Suprapubic skin (tissue), 4 donors: ENCODE data around the gene OR10G7. TPM values are rescaled to one million over a fixed set of nuclear protein-coding genes. Genes with fewer than 3 reads are reported as not detected.

Experiments
- DNase-seq, 2 donors: peaks; one replicate each; pipeline ENCODE4 v3.0.0-alpha.2; 2019; ENCODE audit warnings: low spot score in 2 of 2
- H3K27ac ChIP-seq: fragments of 200-600 bp; sonication (generic); one replicate; pipeline ENCODE4 v1.5.1; 2019
- H3K27me3 ChIP-seq: fragments of 200-600 bp; sonication (generic); one replicate; pipeline ENCODE4 v1.5.1; 2019
- H3K36me3 ChIP-seq: fragments of 200-600 bp; sonication (generic); one replicate; pipeline ENCODE4 v1.5.1; 2019
- H3K4me1 ChIP-seq: fragments of 200-600 bp; sonication (generic); one replicate; pipeline ENCODE4 v1.5.1; 2019
- H3K4me3 ChIP-seq: fragments of 200-600 bp; sonication (generic); one replicate; pipeline ENCODE4 v1.5.1; 2019; ENCODE audit warnings: mild to moderate bottlenecking
- H3K9me3 ChIP-seq: fragments of 200-600 bp; sonication (generic); one replicate; pipeline ENCODE4 v1.5.1; 2019
- EP300 ChIP-seq: sonication (generic); formaldehyde crosslinking; IDR thresholded peaks from one replicate; pipeline ENCODE4 v1.6.1; 2017; ENCODE audit warnings: antibody characterized with exemption
- POLR2A ChIP-seq, 2 donors: fragments of 450-650 bp; IDR thresholded peaks; one replicate each; pipeline ENCODE4 v1.6.1; 2017; ENCODE audit warnings: antibody characterized with exemption in 2 of 2, mild to moderate bottlenecking in 2 of 2, moderate library complexity in 2 of 2
- POLR2AphosphoS5 ChIP-seq, 3 donors: sonication (generic); formaldehyde crosslinking; IDR thresholded peaks; one replicate each; pipeline ENCODE4 v1.6.1; 2017; ENCODE audit warnings: antibody characterized with exemption in 3 of 3
- WGBS: methylation state at CpG from one replicate; pipeline ENCODE4 v1.1.5; 2018; 5-methylcytosine and 5-hydroxymethylcytosine counted together
- total RNA-seq, 4 donors: library from RNA; depleted of rRNA; stranded (reverse); fragments of >200 nt; gene quantifications; one replicate each; pipeline ENCODE4 v1.1.0, GENCODE V29; 2016
- TF ChIP-seq, protein P1 (sequence below), 2 donors: fragments of 200-600 bp in 1 of 2; fragments of 450-650 bp in 1 of 2; sonication (generic) in 1 of 2; IDR thresholded peaks; one replicate each; pipeline ENCODE4 v1.5.1; 2016 to 2019; ENCODE audit warnings: antibody characterized with exemption in 2 of 2, mild to moderate bottlenecking in 1 of 2, moderate library complexity in 1 of 2

OR10G7 gene
- total RNA-seq, 4 donors from 2014 or later: not detected

DNA sequence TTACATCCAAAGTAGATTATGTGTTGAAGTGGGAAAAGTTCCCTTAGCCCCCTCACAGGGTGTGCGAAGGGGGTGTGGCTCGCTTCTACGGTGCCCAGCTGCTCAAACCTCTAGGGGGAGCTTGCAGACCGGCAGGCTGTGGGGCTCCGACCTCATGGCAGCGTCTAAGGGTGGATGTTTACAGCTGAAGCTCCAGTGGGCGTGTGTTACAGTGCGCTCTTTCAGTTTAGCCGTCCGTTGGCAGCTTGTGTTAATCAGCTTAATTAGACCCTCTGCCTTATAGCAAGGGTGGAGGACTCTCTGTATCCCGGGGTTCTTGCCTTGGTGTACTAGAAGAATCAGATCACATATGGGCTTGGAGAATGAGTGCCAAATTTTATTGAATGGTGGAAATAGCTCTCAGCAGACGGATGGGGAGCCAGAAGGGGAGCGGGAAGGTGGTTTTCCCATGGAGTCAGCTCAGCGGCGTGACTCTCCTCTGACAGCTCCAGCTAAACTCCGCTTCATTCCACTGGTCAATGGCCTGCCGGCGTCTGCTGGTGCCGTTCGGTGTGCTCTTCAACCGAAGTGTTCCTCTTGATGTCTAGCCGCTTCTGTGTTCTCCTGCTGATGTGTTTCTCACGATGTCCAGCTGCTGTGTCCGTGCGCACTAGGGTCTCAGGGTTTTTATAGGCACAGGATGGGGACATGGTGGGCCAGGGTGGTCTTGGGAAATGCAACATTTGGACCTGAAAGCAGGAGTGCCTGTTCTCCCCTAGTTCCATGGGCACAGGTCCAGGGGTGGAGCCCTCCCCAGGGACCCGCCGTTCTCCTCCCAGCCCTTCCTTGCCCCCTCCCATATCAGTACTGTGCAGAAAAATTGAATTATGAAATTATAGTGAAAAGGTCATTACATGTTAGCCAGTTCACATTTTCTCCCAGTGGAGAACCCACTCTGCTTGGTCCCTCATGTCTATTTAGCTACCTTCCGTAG lies 28.6 kb upstream of the OR10G7 start:
- Histone ChIP-seq H3K4me3 (peak overlapping the region; percentile 35), H3K27me3 (peaks cover 21% of the 10 kb centered on the region), H3K27ac (no peak overlapping the region), H3K36me3 (no peaks in the 10 kb centered on the region), H3K9me3 (no peaks in the 10 kb centered on the region), H3K4me1 (peaks cover 14% of the 10 kb centered on the region)
- TF ChIP-seq, protein P1, sequence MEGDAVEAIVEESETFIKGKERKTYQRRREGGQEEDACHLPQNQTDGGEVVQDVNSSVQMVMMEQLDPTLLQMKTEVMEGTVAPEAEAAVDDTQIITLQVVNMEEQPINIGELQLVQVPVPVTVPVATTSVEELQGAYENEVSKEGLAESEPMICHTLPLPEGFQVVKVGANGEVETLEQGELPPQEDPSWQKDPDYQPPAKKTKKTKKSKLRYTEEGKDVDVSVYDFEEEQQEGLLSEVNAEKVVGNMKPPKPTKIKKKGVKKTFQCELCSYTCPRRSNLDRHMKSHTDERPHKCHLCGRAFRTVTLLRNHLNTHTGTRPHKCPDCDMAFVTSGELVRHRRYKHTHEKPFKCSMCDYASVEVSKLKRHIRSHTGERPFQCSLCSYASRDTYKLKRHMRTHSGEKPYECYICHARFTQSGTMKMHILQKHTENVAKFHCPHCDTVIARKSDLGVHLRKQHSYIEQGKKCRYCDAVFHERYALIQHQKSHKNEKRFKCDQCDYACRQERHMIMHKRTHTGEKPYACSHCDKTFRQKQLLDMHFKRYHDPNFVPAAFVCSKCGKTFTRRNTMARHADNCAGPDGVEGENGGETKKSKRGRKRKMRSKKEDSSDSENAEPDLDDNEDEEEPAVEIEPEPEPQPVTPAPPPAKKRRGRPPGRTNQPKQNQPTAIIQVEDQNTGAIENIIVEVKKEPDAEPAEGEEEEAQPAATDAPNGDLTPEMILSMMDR (IDR thresholded peaks at IDR 0.05): peak in 1 of 2 donors; percentile 49
- no peak for TF ChIP-seq POLR2A (IDR thresholded peaks at IDR 0.05)
- peak in 1 of 2 donors; percentile 69 for DNase-seq
- WGBS: 32% methylated on average over 27 of the region's 28 CpGs

DNA sequence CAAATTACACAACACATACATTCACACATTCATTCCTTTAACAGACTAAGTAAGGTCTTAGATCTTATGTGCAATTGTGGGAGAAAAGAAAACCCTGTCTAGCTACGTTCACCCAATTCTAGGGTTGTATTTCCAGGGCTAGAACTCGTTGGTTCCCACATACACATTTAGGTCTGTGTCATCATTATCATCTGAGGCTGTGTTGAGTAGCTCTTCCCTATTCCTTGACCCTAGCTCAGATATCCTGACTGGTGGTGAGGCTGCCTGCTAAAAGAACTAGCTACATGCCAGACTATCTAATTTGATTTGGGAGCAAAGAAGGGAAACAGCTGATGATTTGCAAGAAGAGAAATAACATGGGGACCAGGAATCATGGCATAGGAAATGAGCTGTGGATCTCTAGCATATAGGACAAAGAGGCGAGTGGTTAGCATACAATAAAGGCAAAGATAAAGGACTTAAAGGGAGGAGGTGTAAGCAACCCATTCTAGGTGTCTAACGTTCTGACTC lies 27.5 kb upstream of the OR10G7 start:
- DNase-seq: no peak
- Histone ChIP-seq H3K27ac (no peak overlapping the region), H3K9me3 (no peaks in the 10 kb centered on the region), H3K4me1 (peaks cover 14% of the 10 kb centered on the region), H3K27me3 (peaks cover 17% of the 10 kb centered on the region), H3K36me3 (no peaks in the 10 kb centered on the region), H3K4me3 (no peak overlapping the region)
- WGBS: 65% methylated on average over 4 of the region's 4 CpGs
- TF ChIP-seq EP300 (no peak), POLR2AphosphoS5 (IDR thresholded peaks at IDR 0.05) (no peak), POLR2A (IDR thresholded peaks at IDR 0.05) (no peak)
- TF ChIP-seq, protein P1 (IDR thresholded peaks at IDR 0.05): no peak

DNA sequence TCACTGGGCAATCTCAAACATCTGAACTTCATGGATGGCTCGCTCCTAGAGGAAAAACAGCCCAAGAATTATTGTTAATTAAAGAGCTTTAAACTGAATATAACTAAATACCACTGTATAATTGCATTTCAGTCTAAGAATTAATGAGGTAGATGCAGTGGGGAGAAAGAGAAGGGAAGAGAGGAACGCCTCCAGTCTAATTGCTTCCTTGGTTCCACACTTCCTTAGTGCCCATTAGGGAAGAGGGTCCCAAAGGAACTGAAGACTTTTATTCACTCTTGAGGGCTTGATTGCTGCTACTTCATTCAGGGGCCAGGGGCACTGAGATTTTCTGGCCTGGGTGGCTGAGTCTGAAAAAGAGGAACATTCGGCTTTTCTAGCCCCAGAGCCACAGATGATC lies 11.8 kb upstream of the OR10G7 start:
- Histone ChIP-seq H3K9me3 (no peaks in the 10 kb centered on the region), H3K27me3 (no peaks in the 10 kb centered on the region), H3K27ac (no peak overlapping the region), H3K36me3 (no peaks in the 10 kb centered on the region), H3K4me1 (no peaks in the 10 kb centered on the region), H3K4me3 (no peak overlapping the region)
- no peak for DNase-seq
- WGBS: 86% methylated on average over 3 of the region's 3 CpGs
- TF ChIP-seq EP300 (no peak), POLR2A (IDR thresholded peaks at IDR 0.05) (no peak), POLR2AphosphoS5 (IDR thresholded peaks at IDR 0.05) (no peak)
- TF ChIP-seq, protein P1 (IDR thresholded peaks at IDR 0.05): no peak

DNA sequence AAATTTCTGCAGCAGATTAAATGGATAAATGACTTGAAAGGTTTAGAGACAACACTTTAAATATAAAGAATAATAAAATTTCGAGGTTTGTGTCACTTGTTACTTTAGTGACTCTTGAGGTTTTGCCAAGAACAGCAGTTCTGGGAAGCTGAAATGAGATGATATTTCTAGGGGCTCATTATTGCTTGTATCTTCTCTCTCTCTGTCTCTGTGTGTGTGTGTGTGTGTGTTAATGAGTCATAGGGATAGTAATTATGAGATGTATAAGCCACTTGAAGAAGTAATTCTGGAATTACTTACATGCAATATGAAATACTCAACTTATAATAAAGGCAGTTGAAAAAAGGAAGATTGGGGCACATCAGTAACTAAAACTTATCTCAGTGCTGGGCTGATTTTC lies 9.6 kb upstream of the OR10G7 start:
- 31% methylated on average over 1 of the region's 1 CpG for WGBS
- H3K27ac ChIP-seq: no peak overlapping the region
- H3K36me3 ChIP-seq: no peaks in the 10 kb centered on the region
- no peaks in the 10 kb centered on the region for H3K9me3 ChIP-seq
- H3K4me1 ChIP-seq: no peaks in the 10 kb centered on the region
- TF ChIP-seq, protein P1 (IDR thresholded peaks at IDR 0.05): no peak
- TF ChIP-seq POLR2AphosphoS5 (IDR thresholded peaks at IDR 0.05) (no peak), EP300 (no peak), POLR2A (IDR thresholded peaks at IDR 0.05) (no peak)
- H3K27me3 ChIP-seq: no peaks in the 10 kb centered on the region
- H3K4me3 ChIP-seq: no peak overlapping the region
- DNase-seq: no peak

DNA sequence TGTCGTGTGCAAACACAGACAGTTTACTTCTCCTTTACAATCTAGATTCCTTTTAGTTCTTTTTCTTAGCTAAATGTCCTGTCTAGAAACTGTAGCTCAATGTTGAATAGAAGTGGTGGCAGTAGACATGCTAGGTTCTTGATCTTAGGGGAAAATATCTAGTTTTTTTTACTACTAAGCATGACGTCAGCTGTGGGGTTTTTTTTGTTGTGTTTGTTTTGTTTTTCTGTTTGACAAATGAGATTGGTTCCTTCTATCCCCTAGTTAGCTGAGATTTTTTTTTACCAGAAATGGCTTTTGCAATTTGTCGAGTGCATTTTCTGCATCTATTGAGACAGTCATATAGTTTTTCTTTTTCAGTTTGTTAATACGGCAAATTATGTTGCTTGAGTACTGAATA lies 2.3 kb upstream of the OR10G7 start:
- no peak for DNase-seq
- Histone ChIP-seq H3K36me3 (no peaks in the 10 kb centered on the region), H3K4me1 (no peaks in the 10 kb centered on the region), H3K27me3 (peaks cover 12% of the 10 kb centered on the region), H3K27ac (no peak overlapping the region), H3K4me3 (no peak overlapping the region), H3K9me3 (no peaks in the 10 kb centered on the region)
- no peak for TF ChIP-seq POLR2A (IDR thresholded peaks at IDR 0.05)
- TF ChIP-seq EP300: no peak
- TF ChIP-seq, protein P1 (IDR thresholded peaks at IDR 0.05): no peak
- 85% methylated on average over 4 of the region's 4 CpGs for WGBS
